Stomach (tissue), 9 donors: ENCODE measurements around the gene GPRC5B. TPM values are rescaled to one million over a fixed set of nuclear protein-coding genes. Genes with fewer than 3 reads are reported as not detected.

ENCODE experiments used
- DNase-seq, 2 donors: peaks; one replicate each; pipeline versions ENCODE4 v3.0.0 to v3.0.0-alpha.2; 2013 to 2019
- H3K27ac ChIP-seq, 5 donors: fragments of 200-600 bp in 4 of 5; sonication (generic) in 4 of 5; one replicate each; pipeline ENCODE4 v1.5.1; 2013 to 2019; ENCODE audit warnings: mild to moderate bottlenecking in 1 of 5, moderate library complexity in 1 of 5
- H3K27me3 ChIP-seq, 3 donors: fragments of 200-600 bp; sonication (generic); one replicate each; pipeline ENCODE4 v1.5.1; 2017 to 2019; ENCODE audit warnings: mixed run types in 1 of 3
- H3K36me3 ChIP-seq, 4 donors: fragments of 200-600 bp; sonication (generic); 1 replicate in 3 of 4; 2 replicates in 1 of 4; pipeline ENCODE4 v1.5.1; 2016 to 2019
- H3K4me1 ChIP-seq, 4 donors: fragments of 200-600 bp; sonication (generic); one replicate each; pipeline ENCODE4 v1.5.1; 2016 to 2019
- H3K4me3 ChIP-seq, 4 donors: fragments of 200-600 bp; sonication (generic) in 3 of 4; one replicate each; pipeline ENCODE4 v1.5.1; 2016 to 2019; ENCODE audit warnings: mild to moderate bottlenecking in 1 of 4
- H3K9me3 ChIP-seq, 4 donors: fragments of 200-600 bp; sonication (generic); one replicate each; pipeline ENCODE4 v1.5.1; 2016 to 2019
- CTCF ChIP-seq, 7 experiments: fragments of 450-650 bp in 4 of 7; fragments of 200-600 bp in 3 of 7; sonication (generic) in 3 of 7; IDR thresholded peaks; one replicate each; pipeline ENCODE4 v1.5.1; 2016 to 2019; ENCODE audit warnings: antibody characterized with exemption in 7 of 7, control low read depth in 2 of 7, mild to moderate bottlenecking in 1 of 7
- EP300 ChIP-seq: sonication (generic); formaldehyde crosslinking; IDR thresholded peaks from one replicate; pipeline ENCODE4 v1.6.1; 2017; ENCODE audit warnings: antibody characterized with exemption
- POLR2A ChIP-seq, 4 donors: fragments of 450-650 bp; IDR thresholded peaks; one replicate each; pipeline ENCODE4 v1.6.1; 2016; ENCODE audit warnings: antibody characterized with exemption in 4 of 4, control low read depth in 2 of 4, mild to moderate bottlenecking in 1 of 4, moderate library complexity in 1 of 4
- POLR2AphosphoS5 ChIP-seq, 3 donors: sonication (generic); formaldehyde crosslinking; IDR thresholded peaks; one replicate each; pipeline ENCODE4 v1.6.1; 2016; ENCODE audit warnings: antibody characterized with exemption in 3 of 3
- WGBS, 5 donors: extraction: QIAGEN DNeasy Blood & Tissue Kit in 3 of 5; methylation state at CpG; one replicate each; pipeline versions ENCODE4 v1.1.5 to v1.1.7; 2013 to 2018; 5-methylcytosine and 5-hydroxymethylcytosine counted together
- intact Hi-C: fragments of 100-400 bp; cut with DNase I; formaldehyde crosslinking; loops from one replicate; pipeline ENCODE4 v1.15.1; 2023; ENCODE audit warnings: low total_unique reads
- polyA plus RNA-seq, 3 donors: library from polyadenylated mRNA; stranded (reverse); fragments of 200-250 nt; gene quantifications; one replicate each; pipeline ENCODE4 v1.2.3, GENCODE V29; 2013
- total RNA-seq, 5 donors: library from RNA; depleted of rRNA; stranded (reverse); fragments of >200 nt; gene quantifications; one replicate each; pipeline versions ENCODE4 v1.1.0 to v1.2.3, GENCODE V29; 2014 to 2016
- donor health status: healthy with polysubstance abuse.
- donor health status: Bipolar disorder and iron deficiency.
- donor health status: healthy.

Gene GPRC5B
- total and polyA plus RNA-seq, 8 donors, result 6.1 to 77.2 (median 24.6) TPM

GRCh38 chr16:19912455-19913339, 28.0 kb upstream of the GPRC5B start:
- Histone ChIP-seq H3K4me1 (peaks cover 0 to 7% (median under 1%) of the 10 kb centered on the region in 4 donors), H3K36me3 (no peaks in the 10 kb centered on the region), H3K27ac (no peak overlapping the region), H3K27me3 (peaks cover 0 to 18% (median 0%) of the 10 kb centered on the region in 3 donors), H3K4me3 (no peak overlapping the region), H3K9me3 (no peaks in the 10 kb centered on the region)
- WGBS, 5 donors, result 71 to 81% (median 80%) methylated on average over 22 of the region's 22 CpGs
- TF ChIP-seq POLR2AphosphoS5 (IDR thresholded peaks at IDR 0.05), result no peak
- no peak for DNase-seq
- intact Hi-C loops, result loop anchor here (5.0 kb wide), 1 partner anchor 465 kb away; no protein-coding TSS in a partner anchor

- TF ChIP-seq CTCF (IDR thresholded peaks at IDR 0.05), result no peak
- TF ChIP-seq POLR2AphosphoS5 (IDR thresholded peaks at IDR 0.05), result no peak
- TF ChIP-seq POLR2A (IDR thresholded peaks at IDR 0.05), result no peak
- no peak for TF ChIP-seq EP300
- no peaks in the 10 kb centered on the region for H3K36me3 ChIP-seq
- DNase-seq, result no peak
- no peak overlapping the region for H3K27ac ChIP-seq
- WGBS, 5 donors, result 58 to 68% (median 63%) methylated on average over 8 of the region's 8 CpGs
- H3K27me3 ChIP-seq, result peaks cover 0 to 23% (median 0%) of the 10 kb centered on the region in 3 donors
- peaks cover 0 to 7% (median 6%) of the 10 kb centered on the region in 4 donors for H3K4me1 ChIP-seq
- no peak overlapping the region for H3K4me3 ChIP-seq
- H3K9me3 ChIP-seq, result no peaks in the 10 kb centered on the region
- intact Hi-C loops, result loop anchor here (5.0 kb wide), 1 partner anchor 465 kb away; no protein-coding TSS in a partner anchor
Measured at GRCh38 chr16:19911747-19912454, 27.3 kb upstream of the GPRC5B start.

GRCh38 chr16:19911204-19911603, 26.6 kb upstream of the GPRC5B start:
- TF ChIP-seq POLR2AphosphoS5 (IDR thresholded peaks at IDR 0.05) (no peak), EP300 (no peak), CTCF (IDR thresholded peaks at IDR 0.05) (no peak), POLR2A (IDR thresholded peaks at IDR 0.05) (no peak)
- peaks cover 0 to 23% (median 0%) of the 10 kb centered on the region in 3 donors for H3K27me3 ChIP-seq
- peaks cover 0 to 7% (median 6%) of the 10 kb centered on the region in 4 donors for H3K4me1 ChIP-seq
- 74 to 84% (median 84%) methylated on average over 2 of the region's 2 CpGs for WGBS, 5 donors
- H3K27ac ChIP-seq, result no peak overlapping the region
- no peak overlapping the region for H3K4me3 ChIP-seq
- no peaks in the 10 kb centered on the region for H3K9me3 ChIP-seq
- no peaks in the 10 kb centered on the region for H3K36me3 ChIP-seq
- intact Hi-C loops, result loop anchor here (5.0 kb wide), 1 partner anchor 466 kb away; no protein-coding TSS in a partner anchor
- DNase-seq, result no peak

GRCh38 chr16:19909750-19910322, 25.2 kb upstream of the GPRC5B start:
- no peak for DNase-seq
- peaks cover 0 to 23% (median 0%) of the 10 kb centered on the region in 3 donors for H3K27me3 ChIP-seq
- no peaks in the 10 kb centered on the region for H3K9me3 ChIP-seq
- no peaks in the 10 kb centered on the region for H3K36me3 ChIP-seq
- H3K4me1 ChIP-seq, result peaks cover 0 to 7% (median 6%) of the 10 kb centered on the region in 4 donors
- TF ChIP-seq EP300 (no peak), CTCF (IDR thresholded peaks at IDR 0.05) (no peak), POLR2A (IDR thresholded peaks at IDR 0.05) (no peak), POLR2AphosphoS5 (IDR thresholded peaks at IDR 0.05) (no peak)
- intact Hi-C loops, result loop anchor here (5.0 kb wide), 1 partner anchor 467 kb away; no protein-coding TSS in a partner anchor
- WGBS, 5 donors, result 66 to 77% (median 75%) methylated on average over 2 of the region's 2 CpGs
- no peak overlapping the region for H3K27ac ChIP-seq
- H3K4me3 ChIP-seq, result no peak overlapping the region
